Natural killer cell (primary cell): ENCODE measurements around the gene MINDY1. TPM values are rescaled to one million over a fixed set of nuclear protein-coding genes. Genes with fewer than 3 reads are reported as not detected.

Experiments
- ATAC-seq, 3 donors: fragments of 150-1000 bp in 2 of 3; fragments of 200-7000 bp in 1 of 3; cut with Tn5 transposase; 1 replicate in 1 of 3; 2 replicates in 2 of 3; pipeline ENCODE4 v1.10.0; 2021; ENCODE audit warnings: mild to moderate bottlenecking in 2 of 3, moderate library complexity in 2 of 3
- DNase-seq, 2 donors: peaks; one replicate each; pipeline versions ENCODE4 v3.0.0 to v3.0.0-alpha.2; 2013 to 2021; ENCODE audit warnings: mixed read lengths in 1 of 2
- H3K27ac ChIP-seq: one replicate; pipeline ENCODE4 v1.5.1; 2013; ENCODE audit warnings: mild to moderate bottlenecking, low read length
- H3K27me3 ChIP-seq: one replicate; pipeline ENCODE4 v1.6.1; 2013; ENCODE audit warnings: low read length; ENCODE audit not compliant: control insufficient read depth, insufficient read depth
- H3K36me3 ChIP-seq: one replicate; pipeline ENCODE4 v1.6.1; 2013; ENCODE audit warnings: low read length; ENCODE audit not compliant: control insufficient read depth, insufficient read depth
- H3K4me1 ChIP-seq: one replicate; pipeline ENCODE4 v1.6.1; 2013; ENCODE audit warnings: low read length; ENCODE audit not compliant: control insufficient read depth, insufficient read depth
- H3K4me3 ChIP-seq: one replicate; pipeline ENCODE4 v1.5.1; 2013; ENCODE audit warnings: low read length
- H3K9me3 ChIP-seq: one replicate; pipeline ENCODE4 v1.6.1; 2013; ENCODE audit warnings: low read length; ENCODE audit not compliant: control insufficient read depth, insufficient read depth
- H3K27ac Mint-ChIP-seq, 2 donors: one replicate each; pipeline ENCODE4 v1.8.0; 2022; ENCODE audit warnings: mild to moderate bottlenecking in 2 of 2, mixed read lengths in 2 of 2, moderate library complexity in 1 of 2
- H3K27me3 Mint-ChIP-seq, 2 donors: one replicate each; pipeline ENCODE4 v1.8.0; 2022; ENCODE audit warnings: low read depth in 2 of 2, mixed read lengths in 2 of 2
- H3K36me3 Mint-ChIP-seq: one replicate; pipeline ENCODE4 v1.8.0; 2022; ENCODE audit warnings: mixed read lengths
- H3K4me1 Mint-ChIP-seq, 2 donors: one replicate each; pipeline ENCODE4 v1.8.0; 2022; ENCODE audit warnings: mixed read lengths in 2 of 2
- H3K4me3 Mint-ChIP-seq: one replicate; pipeline ENCODE4 v1.8.0; 2022; ENCODE audit warnings: mild to moderate bottlenecking, moderate library complexity, mixed read lengths
- H3K9me3 Mint-ChIP-seq, 2 donors: one replicate each; pipeline ENCODE4 v1.8.0; 2022; ENCODE audit warnings: mixed read lengths in 2 of 2
- WGBS: methylation state at CpG from one replicate; pipeline ENCODE4 v1.1.7; 2013; ENCODE audit warnings: missing lambda C conversion rate; ENCODE audit not compliant: insufficient coverage; 5-methylcytosine and 5-hydroxymethylcytosine counted together
- intact Hi-C: fragments of 100-400 bp; cut with micrococcal nuclease; formaldehyde crosslinking; loops from one replicate; pipeline ENCODE4 v1.14.2; 2022
- total RNA-seq, 4 donors: library from RNA; stranded (reverse); fragments of 120-200 nt in 1 of 4; gene quantifications; one replicate each; pipeline versions ENCODE4 v1.2.3 to v1.2.4, GENCODE V29; 2013 to 2022
- TF ChIP-seq, protein P1 (sequence below): fragments of 200-600 bp; IDR thresholded peaks from one replicate; pipeline ENCODE4 v1.8.0; 2022; ENCODE audit warnings: antibody characterized with exemption

MINDY1 gene
- total RNA-seq, 3 donors from 2014 or later (not counting 1 experiment from before 2014, with no cell fraction given), result 14.0 to 15.6 (median 15.2) TPM

DNA sequence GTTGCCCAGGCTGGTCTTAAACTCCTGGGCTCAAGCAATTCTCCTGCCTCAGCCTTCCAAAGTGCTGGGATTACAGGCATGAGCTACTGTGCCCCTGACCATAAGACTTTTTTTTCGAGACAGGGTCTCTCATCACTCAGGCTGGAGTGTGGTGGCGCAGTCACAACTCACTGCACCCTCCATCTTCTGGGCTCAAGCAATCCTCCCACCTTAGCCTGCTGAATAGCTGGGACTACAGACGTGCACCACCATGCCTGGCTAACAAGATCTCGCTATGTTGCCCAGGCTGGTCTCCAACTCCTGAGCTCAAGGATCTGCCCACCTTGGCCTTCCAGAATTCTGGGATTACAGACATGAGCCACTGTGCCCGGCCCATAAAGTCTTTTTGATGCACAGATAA, 42.8 kb upstream of the MINDY1 start:
- peak overlapping the region; percentile 98 to 99 for H3K27ac Mint-ChIP-seq
- TF ChIP-seq, protein P1, sequence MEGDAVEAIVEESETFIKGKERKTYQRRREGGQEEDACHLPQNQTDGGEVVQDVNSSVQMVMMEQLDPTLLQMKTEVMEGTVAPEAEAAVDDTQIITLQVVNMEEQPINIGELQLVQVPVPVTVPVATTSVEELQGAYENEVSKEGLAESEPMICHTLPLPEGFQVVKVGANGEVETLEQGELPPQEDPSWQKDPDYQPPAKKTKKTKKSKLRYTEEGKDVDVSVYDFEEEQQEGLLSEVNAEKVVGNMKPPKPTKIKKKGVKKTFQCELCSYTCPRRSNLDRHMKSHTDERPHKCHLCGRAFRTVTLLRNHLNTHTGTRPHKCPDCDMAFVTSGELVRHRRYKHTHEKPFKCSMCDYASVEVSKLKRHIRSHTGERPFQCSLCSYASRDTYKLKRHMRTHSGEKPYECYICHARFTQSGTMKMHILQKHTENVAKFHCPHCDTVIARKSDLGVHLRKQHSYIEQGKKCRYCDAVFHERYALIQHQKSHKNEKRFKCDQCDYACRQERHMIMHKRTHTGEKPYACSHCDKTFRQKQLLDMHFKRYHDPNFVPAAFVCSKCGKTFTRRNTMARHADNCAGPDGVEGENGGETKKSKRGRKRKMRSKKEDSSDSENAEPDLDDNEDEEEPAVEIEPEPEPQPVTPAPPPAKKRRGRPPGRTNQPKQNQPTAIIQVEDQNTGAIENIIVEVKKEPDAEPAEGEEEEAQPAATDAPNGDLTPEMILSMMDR, result no peak
- no peak overlapping the region for H3K4me3 ChIP-seq
- no peak for ATAC-seq
- no peaks in the 10 kb centered on the region for H3K9me3 ChIP-seq
- H3K4me1 Mint-ChIP-seq, result peaks cover 62 to 68% of the 10 kb centered on the region in 2 donors
- peak overlapping the region; percentile 28 for H3K27ac ChIP-seq
- peaks cover 17% of the 10 kb centered on the region for H3K36me3 Mint-ChIP-seq
- H3K4me3 Mint-ChIP-seq, result peak overlapping the region; percentile 96
- DNase-seq, result no peak
- 90% methylated on average over 4 of the region's 5 CpGs for WGBS
- H3K4me1 ChIP-seq, result peaks cover 35% of the 10 kb centered on the region
- intact Hi-C loops, result loop anchor here (2.0 kb wide), 1 partner anchor 41 kb away; the partner anchor contains the start of gene PRUNE1
- no peaks in the 10 kb centered on the region for H3K27me3 ChIP-seq
- no peaks in the 10 kb centered on the region for H3K9me3 Mint-ChIP-seq
- no peaks in the 10 kb centered on the region for H3K27me3 Mint-ChIP-seq
- H3K36me3 ChIP-seq, result peaks cover 37% of the 10 kb centered on the region

DNA sequence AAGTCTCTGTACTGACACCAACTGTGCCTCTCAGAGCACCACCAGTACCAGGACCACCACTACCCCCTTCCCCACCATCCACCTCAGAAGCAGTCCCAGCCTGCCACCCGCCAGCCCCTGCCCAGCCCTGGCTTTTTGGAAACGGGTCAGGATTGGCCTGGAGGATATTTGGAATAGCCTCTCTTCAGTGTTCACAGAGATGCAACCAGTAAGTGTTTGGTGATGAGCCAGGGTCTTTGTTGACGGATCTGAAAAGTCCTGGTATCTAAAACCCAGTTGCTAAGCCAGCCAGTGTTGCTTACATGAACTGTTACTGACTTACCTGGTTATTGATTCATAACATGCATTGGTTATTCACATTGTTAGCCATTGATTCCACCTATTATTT, 41.9 kb upstream of the MINDY1 start:
- ATAC-seq, result no peak
- TF ChIP-seq, protein P1, result peak; percentile 13

DNA sequence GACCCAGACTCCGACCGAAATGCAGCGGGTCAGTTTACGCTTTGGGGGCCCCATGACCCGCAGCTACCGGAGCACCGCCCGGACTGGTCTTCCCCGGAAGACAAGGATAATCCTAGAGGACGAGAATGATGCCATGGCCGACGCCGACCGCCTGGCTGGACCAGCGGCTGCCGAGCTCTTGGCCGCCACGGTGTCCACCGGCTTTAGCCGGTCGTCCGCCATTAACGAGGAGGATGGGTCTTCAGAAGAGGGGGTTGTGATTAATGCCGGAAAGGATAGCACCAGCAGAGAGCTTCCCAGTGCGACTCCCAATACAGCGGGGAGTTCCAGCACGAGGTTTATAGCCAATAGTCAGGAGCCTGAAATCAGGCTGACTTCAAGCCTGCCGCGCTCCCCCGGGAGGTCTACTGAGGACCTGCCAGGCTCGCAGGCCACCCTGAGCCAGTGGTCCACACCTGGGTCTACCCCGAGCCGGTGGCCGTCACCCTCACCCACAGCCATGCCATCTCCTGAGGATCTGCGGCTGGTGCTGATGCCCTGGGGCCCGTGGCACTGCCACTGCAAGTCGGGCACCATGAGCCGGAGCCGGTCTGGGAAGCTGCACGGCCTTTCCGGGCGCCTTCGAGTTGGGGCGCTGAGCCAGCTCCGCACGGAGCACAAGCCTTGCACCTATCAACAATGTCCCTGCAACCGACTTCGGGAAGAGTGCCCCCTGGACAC, 41.4 kb upstream of the MINDY1 start:
- H3K9me3 ChIP-seq, result no peaks in the 10 kb centered on the region
- under 1% methylated on average over 48 of the region's 48 CpGs for WGBS
- H3K27me3 Mint-ChIP-seq, result no peaks in the 10 kb centered on the region
- H3K27ac Mint-ChIP-seq, result peak overlapping the region; percentile 98 to 99
- TF ChIP-seq, protein P1, result peak; percentile 50
- H3K27ac ChIP-seq, result peak overlapping the region; percentile 87
- H3K4me1 Mint-ChIP-seq, result peaks cover 56 to 57% of the 10 kb centered on the region in 2 donors
- peaks cover 25% of the 10 kb centered on the region for H3K4me1 ChIP-seq
- ATAC-seq (peak; percentile 66 to 86 (median 70)), DNase-seq (peak; percentile 54 to 84)
- peaks cover 12% of the 10 kb centered on the region for H3K36me3 Mint-ChIP-seq
- peaks cover 24% of the 10 kb centered on the region for H3K36me3 ChIP-seq
- H3K9me3 Mint-ChIP-seq, result no peaks in the 10 kb centered on the region
- no peaks in the 10 kb centered on the region for H3K27me3 ChIP-seq
- H3K4me3 Mint-ChIP-seq, result peak overlapping the region; percentile 96
- intact Hi-C loops, result loop anchor here (1.0 to 2.0 kb wide), 2 partner anchors 9 to 39 kb away; partner anchors contain the start of gene PRUNE1
- peak overlapping the region; percentile 93 for H3K4me3 ChIP-seq

More for the DNA sequence above, 41.9 kb upstream of the MINDY1 start:
- Mint-ChIP-seq H3K27me3 (no peaks in the 10 kb centered on the region), H3K36me3 (peaks cover 12% of the 10 kb centered on the region), H3K4me3 (peak overlapping the region; percentile 96), H3K4me1 (peaks cover 56 to 60% of the 10 kb centered on the region in 2 donors), H3K9me3 (no peaks in the 10 kb centered on the region), H3K27ac (peak overlapping the region; percentile 98 to 99)
- WGBS, result 41% methylated on average over 3 of the region's 3 CpGs
- Histone ChIP-seq H3K4me3 (peak overlapping the region; percentile 93), H3K27ac (peak overlapping the region; percentile 87), H3K9me3 (no peaks in the 10 kb centered on the region), H3K36me3 (peaks cover 29% of the 10 kb centered on the region), H3K27me3 (no peaks in the 10 kb centered on the region), H3K4me1 (peaks cover 27% of the 10 kb centered on the region)
- DNase-seq, result no peak
- intact Hi-C loops, result loop anchor here (1.0 to 2.0 kb wide), 2 partner anchors 9 to 40 kb away; partner anchors contain the start of gene PRUNE1
